NCI-H2081 treated with DMSO at 0.1 percent for 48 hours (cell line): ENCODE results near the gene EZH2.

Experiments
- DNase-seq: peaks from one replicate; lab custom pipeline; 2025; lab: John Stamatoyannopoulos, UW

Gene EZH2

GRCh38 chr7:148884049-148884298, at the start of gene EZH2:
EZH2 (minus strand) TSS chr7:148884291; CDS start chr7:148847298, 36,993 bp downstream.
- DNase-seq: no peak

- DNase-seq: no peak
Measured at GRCh38 chr7:148931470-148931869, 47.4 kb upstream of the EZH2 start.

- no peak for DNase-seq
Measured at GRCh38 chr7:148930335-148930734, 46.2 kb upstream of the EZH2 start.

- DNase-seq: no peak
Measured at GRCh38 chr7:148929176-148929575, 45.1 kb upstream of the EZH2 start.

GRCh38 chr7:148927123-148928045, 43.3 kb upstream of the EZH2 start:
- no peak for DNase-seq

- no peak for DNase-seq
Measured at GRCh38 chr7:148925836-148926235, 41.7 kb upstream of the EZH2 start.

GRCh38 chr7:148924011-148924410, 39.9 kb upstream of the EZH2 start:
- no peak for DNase-seq

- no peak for DNase-seq
Measured at GRCh38 chr7:148921806-148922205, 37.7 kb upstream of the EZH2 start.

- no peak for DNase-seq
Measured at GRCh38 chr7:148921189-148921588, 37.1 kb upstream of the EZH2 start.

GRCh38 chr7:148919859-148920258, 35.8 kb upstream of the EZH2 start:
- no peak for DNase-seq

GRCh38 chr7:148918058-148918596, 34.0 kb upstream of the EZH2 start:
- no peak for DNase-seq

GRCh38 chr7:148916186-148916585, 32.1 kb upstream of the EZH2 start:
- no peak for DNase-seq

- no peak for DNase-seq
Measured at GRCh38 chr7:148915211-148915610, 31.1 kb upstream of the EZH2 start.

- no peak for DNase-seq
Measured at GRCh38 chr7:148914208-148914777, 30.2 kb upstream of the EZH2 start.

GRCh38 chr7:148912758-148913541, 28.9 kb upstream of the EZH2 start:
- no peak for DNase-seq

- no peak for DNase-seq
Measured at GRCh38 chr7:148912151-148912550, 28.1 kb upstream of the EZH2 start.

- no peak for DNase-seq
Measured at GRCh38 chr7:148911626-148912025, 27.5 kb upstream of the EZH2 start.

- no peak for DNase-seq
Measured at GRCh38 chr7:148909568-148909967, 25.5 kb upstream of the EZH2 start.

- DNase-seq: no peak
Measured at GRCh38 chr7:148906707-148907498, 22.8 kb upstream of the EZH2 start.

GRCh38 chr7:148905093-148905666, 21.1 kb upstream of the EZH2 start:
- DNase-seq: no peak

GRCh38 chr7:148903504-148903903, 19.4 kb upstream of the EZH2 start:
- DNase-seq: no peak

- DNase-seq: no peak
Measured at GRCh38 chr7:148901178-148901577, 17.1 kb upstream of the EZH2 start.
